WERI-Rb-1 (cell line): Measurements from ENCODE around the gene TFF3.

ENCODE experiments used
- DNase-seq: peaks from one replicate; pipeline ENCODE4 v3.0.0-alpha.2; 2020
- H3K27ac ChIP-seq: fragments of 250-450 bp; sonication (Bioruptor Pico); 2 replicates; pipeline ENCODE4 v1.5.1; 2020; ENCODE audit warnings: mild to moderate bottlenecking, moderate library complexity
- H3K27me3 ChIP-seq: fragments of 250-450 bp; sonication (Bioruptor Pico); 2 replicates; pipeline ENCODE4 v1.5.1; 2021; ENCODE audit warnings: mild to moderate bottlenecking, low read depth, moderate library complexity; ENCODE audit not compliant: insufficient read depth, severe bottlenecking
- H3K36me3 ChIP-seq: fragments of 250-450 bp; sonication (Bioruptor Pico); 2 replicates; pipeline ENCODE4 v1.5.1; 2020; ENCODE audit warnings: mild to moderate bottlenecking, moderate library complexity
- H3K4me3 ChIP-seq: 2 replicates; pipeline ENCODE4 v1.5.1; 2011; ENCODE audit warnings: low read depth, mild to moderate bottlenecking, control low read depth, low read length
- H3K9me3 ChIP-seq: fragments of 250-450 bp; sonication (Bioruptor Pico); 2 replicates; pipeline ENCODE4 v1.5.1; 2021; ENCODE audit warnings: mild to moderate bottlenecking, moderate library complexity; ENCODE audit not compliant: severe bottlenecking
- TF ChIP-seq, protein P1 (sequence below): IDR thresholded peaks from 2 replicates; pipeline ENCODE4 v1.5.1; 2011; ENCODE audit warnings: low read depth, mild to moderate bottlenecking, control low read depth, inconsistent platforms, low read length

Gene TFF3

DNA sequence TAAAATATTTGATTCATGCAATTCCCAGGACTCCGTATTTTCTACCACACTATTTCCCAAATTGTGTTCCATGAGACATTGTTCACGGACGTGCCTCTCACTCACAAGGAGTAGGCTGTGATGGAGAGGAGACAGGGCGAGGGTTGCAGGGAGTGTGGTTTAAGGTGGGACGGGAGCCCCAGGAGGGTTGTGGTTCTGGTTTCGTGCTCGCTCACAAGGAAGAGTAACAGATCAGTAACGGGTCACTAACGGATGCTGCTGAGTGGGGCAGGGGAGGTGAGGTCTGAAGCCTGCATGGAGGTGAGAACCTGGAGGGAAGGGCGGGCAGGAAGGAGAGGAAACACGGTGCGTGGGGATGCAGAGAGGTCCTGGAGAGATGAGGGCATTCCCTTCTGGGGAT is 28.8 kb downstream of the TFF3 start:
- Histone ChIP-seq H3K36me3 (peaks cover 54% of the 10 kb centered on the region), H3K4me3 (no peak overlapping the region), H3K27me3 (no peaks in the 10 kb centered on the region), H3K9me3 (no peaks in the 10 kb centered on the region), H3K27ac (no peak overlapping the region)
- TF ChIP-seq, protein P1, sequence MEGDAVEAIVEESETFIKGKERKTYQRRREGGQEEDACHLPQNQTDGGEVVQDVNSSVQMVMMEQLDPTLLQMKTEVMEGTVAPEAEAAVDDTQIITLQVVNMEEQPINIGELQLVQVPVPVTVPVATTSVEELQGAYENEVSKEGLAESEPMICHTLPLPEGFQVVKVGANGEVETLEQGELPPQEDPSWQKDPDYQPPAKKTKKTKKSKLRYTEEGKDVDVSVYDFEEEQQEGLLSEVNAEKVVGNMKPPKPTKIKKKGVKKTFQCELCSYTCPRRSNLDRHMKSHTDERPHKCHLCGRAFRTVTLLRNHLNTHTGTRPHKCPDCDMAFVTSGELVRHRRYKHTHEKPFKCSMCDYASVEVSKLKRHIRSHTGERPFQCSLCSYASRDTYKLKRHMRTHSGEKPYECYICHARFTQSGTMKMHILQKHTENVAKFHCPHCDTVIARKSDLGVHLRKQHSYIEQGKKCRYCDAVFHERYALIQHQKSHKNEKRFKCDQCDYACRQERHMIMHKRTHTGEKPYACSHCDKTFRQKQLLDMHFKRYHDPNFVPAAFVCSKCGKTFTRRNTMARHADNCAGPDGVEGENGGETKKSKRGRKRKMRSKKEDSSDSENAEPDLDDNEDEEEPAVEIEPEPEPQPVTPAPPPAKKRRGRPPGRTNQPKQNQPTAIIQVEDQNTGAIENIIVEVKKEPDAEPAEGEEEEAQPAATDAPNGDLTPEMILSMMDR, result no peak
- no peak for DNase-seq

DNA sequence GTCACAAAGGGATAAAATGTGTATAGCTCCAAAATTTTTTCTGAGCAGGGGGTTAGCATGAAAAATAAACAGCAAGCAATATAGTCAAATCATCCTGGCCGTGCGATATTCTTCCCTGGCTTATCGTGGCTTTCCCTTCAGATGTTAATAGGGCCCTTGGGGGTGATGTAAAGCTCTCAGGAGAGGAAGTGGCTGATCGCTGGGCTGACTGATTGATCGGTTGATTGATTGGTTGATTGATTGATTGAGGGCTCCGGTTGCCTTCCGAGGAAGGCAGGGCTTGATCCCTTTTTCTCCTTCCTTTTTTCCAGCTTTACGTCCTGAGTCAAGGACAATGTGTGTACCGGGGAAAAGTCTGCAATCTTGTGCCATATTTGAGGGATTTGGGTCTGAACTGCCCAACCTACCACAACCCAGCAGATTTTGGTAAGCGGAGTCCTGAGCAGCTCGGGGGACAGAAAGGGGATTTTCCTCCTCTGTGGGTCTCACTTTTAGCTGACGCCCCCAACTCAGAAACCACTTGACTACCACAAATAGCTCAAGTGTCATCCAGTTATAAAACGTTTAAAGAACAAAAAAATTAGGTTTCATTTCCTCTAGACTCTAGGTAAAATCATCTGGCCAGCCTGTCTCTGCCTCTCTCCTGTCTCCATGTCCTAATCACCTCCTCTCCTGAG is 29.5 kb downstream of the TFF3 start:
- no peak for DNase-seq
- H3K27ac ChIP-seq, result no peak overlapping the region

GRCh38 chr21:42282715-42283114 is 32.5 kb downstream of the TFF3 start:
- H3K4me3 ChIP-seq, result no peak overlapping the region
- DNase-seq, result no peak
- TF ChIP-seq, protein P1, result no peak
- no peaks in the 10 kb centered on the region for H3K27me3 ChIP-seq
- H3K27ac ChIP-seq, result no peak overlapping the region
- H3K36me3 ChIP-seq, result peaks cover 26% of the 10 kb centered on the region
- no peaks in the 10 kb centered on the region for H3K9me3 ChIP-seq

More for the DNA sequence above, 29.5 kb downstream of the TFF3 start:
- H3K36me3 ChIP-seq, result peaks cover 46% of the 10 kb centered on the region
- no peaks in the 10 kb centered on the region for H3K9me3 ChIP-seq
- H3K4me3 ChIP-seq, result no peak overlapping the region
- TF ChIP-seq, protein P1, result no peak
- no peaks in the 10 kb centered on the region for H3K27me3 ChIP-seq

DNA sequence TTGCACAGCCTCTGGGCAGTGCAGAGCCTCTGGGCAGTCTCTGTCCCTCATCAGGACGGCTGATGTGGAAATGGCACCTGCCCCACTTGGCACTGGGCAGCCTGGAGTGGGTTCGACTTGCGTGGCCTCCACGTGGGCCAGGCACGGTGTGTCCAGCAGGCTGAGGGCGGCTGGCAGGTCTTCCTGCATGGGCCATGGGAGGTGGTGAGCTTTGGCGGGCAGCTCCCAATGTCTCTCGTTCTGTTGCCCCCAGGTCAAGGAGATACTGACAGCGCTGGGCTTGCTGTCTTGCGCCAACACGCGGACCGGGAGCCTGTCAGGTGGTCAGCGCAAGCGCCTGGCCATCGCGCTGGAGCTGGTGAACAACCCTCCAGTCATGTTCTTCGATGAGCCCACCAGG is 33.2 kb downstream of the TFF3 start:
- Histone ChIP-seq H3K36me3 (peaks cover 21% of the 10 kb centered on the region), H3K27me3 (no peaks in the 10 kb centered on the region), H3K4me3 (no peak overlapping the region), H3K9me3 (no peaks in the 10 kb centered on the region), H3K27ac (no peak overlapping the region)
- DNase-seq, result no peak
- TF ChIP-seq, protein P1, result no peak

DNA sequence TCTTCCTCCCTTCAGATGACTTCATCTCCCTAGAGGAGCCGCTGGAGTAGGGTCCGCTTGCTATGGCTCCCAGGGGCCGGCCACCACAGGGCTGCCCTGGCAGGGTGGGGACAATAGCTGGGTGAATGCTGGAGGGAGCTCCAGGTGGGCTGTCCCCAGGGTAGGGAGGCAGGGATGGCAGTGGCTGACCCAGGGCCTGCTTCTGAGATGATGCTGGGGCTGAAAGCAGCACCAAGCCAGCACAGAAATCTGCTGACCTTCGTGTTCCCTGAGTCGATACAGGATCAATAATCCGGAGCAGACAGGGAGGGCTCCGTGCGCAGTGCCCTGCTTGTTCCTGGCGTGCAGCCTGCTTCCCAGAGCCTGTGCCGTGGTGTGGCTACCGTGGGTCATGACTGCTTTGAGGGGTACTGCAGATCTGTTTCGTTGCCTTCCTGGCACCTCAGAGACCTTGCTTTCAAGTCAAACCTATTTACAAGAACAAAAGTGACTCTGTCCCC is 34.0 kb downstream of the TFF3 start:
- H3K4me3 ChIP-seq, result no peak overlapping the region
- H3K27me3 ChIP-seq, result no peaks in the 10 kb centered on the region
- no peaks in the 10 kb centered on the region for H3K9me3 ChIP-seq
- DNase-seq, result no peak
- TF ChIP-seq, protein P1, result no peak
- no peak overlapping the region for H3K27ac ChIP-seq
- H3K36me3 ChIP-seq, result peaks cover 20% of the 10 kb centered on the region
